KMS-11 (cell line): Measurements from ENCODE around the gene KIF19.
"Not testable (repeated sequence)": the region's sequence is repeated elsewhere in the genome, so short reads cannot be mapped to it uniquely, and the experiment has no call there.

ENCODE experiments used
- H2AFZ ChIP-seq: fragments of 200-600 bp; sonication (generic); 2 replicates; pipeline ENCODE4 v1.6.1; 2016; ENCODE audit warnings: antibody characterized with exemption, mixed run types, low read depth
- H3K27ac ChIP-seq: fragments of 200-600 bp; sonication (generic); 2 replicates; pipeline ENCODE4 v1.6.1; 2016; ENCODE audit warnings: mild to moderate bottlenecking, mixed run types
- H3K27me3 ChIP-seq: fragments of 200-600 bp; sonication (generic); 2 replicates; pipeline ENCODE4 v1.6.1; 2017; ENCODE audit warnings: mild to moderate bottlenecking, low read depth, mixed run types, moderate library complexity; ENCODE audit not compliant: insufficient read depth
- H3K36me3 ChIP-seq: fragments of 200-600 bp; sonication (generic); 2 replicates; pipeline ENCODE4 v1.6.1; 2017; ENCODE audit warnings: mild to moderate bottlenecking, mixed run types; ENCODE audit not compliant: insufficient read depth
- H3K4me1 ChIP-seq: fragments of 200-600 bp; sonication (generic); 2 replicates; pipeline ENCODE4 v1.6.1; 2016; ENCODE audit warnings: mild to moderate bottlenecking, low read depth, mixed run types; ENCODE audit not compliant: poor library complexity, severe bottlenecking
- H3K4me2 ChIP-seq: fragments of 200-600 bp; sonication (generic); 2 replicates; pipeline ENCODE4 v1.7.0; 2016; ENCODE audit warnings: mild to moderate bottlenecking, mixed run types
- H3K4me3 ChIP-seq: fragments of 200-600 bp; sonication (generic); IDR thresholded peaks from 2 replicates; pipeline ENCODE4 v1.6.1; 2017; ENCODE audit warnings: low read depth, low read length, mixed read lengths; ENCODE audit not compliant: insufficient read depth
- H3K79me2 ChIP-seq: fragments of 200-600 bp; sonication (generic); 2 replicates; pipeline ENCODE4 v1.6.1; 2016; ENCODE audit warnings: low read depth, mixed run types; ENCODE audit not compliant: insufficient read depth
- H3K9ac ChIP-seq: fragments of 200-600 bp; sonication (generic); 2 replicates; pipeline ENCODE4 v1.6.1; 2016; ENCODE audit warnings: mild to moderate bottlenecking, mixed run types
- H4K20me1 ChIP-seq: fragments of 200-600 bp; sonication (generic); 2 replicates; pipeline ENCODE4 v1.6.1; 2016; ENCODE audit warnings: mild to moderate bottlenecking, mixed run types; ENCODE audit not compliant: insufficient read depth
- TF ChIP-seq, protein P1 (sequence below): fragments of 200-600 bp; sonication (generic); conservative IDR thresholded peaks from 2 replicates; pipeline ENCODE4 v1.6.1; 2017; ENCODE audit warnings: low read depth, mild to moderate bottlenecking, antibody characterized with exemption, low read length, moderate library complexity, mixed read lengths

KIF19 gene

DNA sequence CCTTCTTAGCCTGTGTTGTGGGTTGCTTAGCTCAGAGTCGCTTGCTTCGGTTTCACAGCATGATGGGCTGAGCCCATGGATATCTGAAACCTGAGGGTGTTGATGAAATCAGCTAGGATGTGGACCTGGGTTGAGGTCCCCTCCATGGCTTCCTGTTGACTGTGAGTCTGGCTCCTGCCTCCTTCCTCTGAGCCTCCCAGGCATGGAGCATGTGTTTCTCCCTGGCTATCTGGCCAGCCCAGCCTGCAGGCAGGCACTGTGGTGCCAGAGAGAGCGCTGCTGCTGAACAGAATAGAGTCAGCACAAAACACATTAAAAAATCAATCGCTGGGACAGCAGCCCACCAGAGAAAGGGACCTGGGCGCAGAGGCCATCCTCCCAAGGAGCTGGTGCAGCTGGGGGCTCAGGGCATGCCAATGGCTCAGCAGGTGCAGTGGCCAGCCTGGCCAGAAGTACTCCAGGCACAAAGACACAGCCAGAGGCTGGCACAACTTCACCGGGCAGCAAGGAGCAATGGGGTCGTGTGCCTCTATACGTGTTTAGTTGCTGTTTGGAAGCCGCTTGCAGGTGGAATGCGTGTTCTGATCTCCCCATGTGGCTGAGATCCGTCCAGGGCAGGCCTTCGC is 77.6 kb downstream of the KIF19 start:
- H3K4me3 ChIP-seq = no peak overlapping the region
- TF ChIP-seq, protein P1, sequence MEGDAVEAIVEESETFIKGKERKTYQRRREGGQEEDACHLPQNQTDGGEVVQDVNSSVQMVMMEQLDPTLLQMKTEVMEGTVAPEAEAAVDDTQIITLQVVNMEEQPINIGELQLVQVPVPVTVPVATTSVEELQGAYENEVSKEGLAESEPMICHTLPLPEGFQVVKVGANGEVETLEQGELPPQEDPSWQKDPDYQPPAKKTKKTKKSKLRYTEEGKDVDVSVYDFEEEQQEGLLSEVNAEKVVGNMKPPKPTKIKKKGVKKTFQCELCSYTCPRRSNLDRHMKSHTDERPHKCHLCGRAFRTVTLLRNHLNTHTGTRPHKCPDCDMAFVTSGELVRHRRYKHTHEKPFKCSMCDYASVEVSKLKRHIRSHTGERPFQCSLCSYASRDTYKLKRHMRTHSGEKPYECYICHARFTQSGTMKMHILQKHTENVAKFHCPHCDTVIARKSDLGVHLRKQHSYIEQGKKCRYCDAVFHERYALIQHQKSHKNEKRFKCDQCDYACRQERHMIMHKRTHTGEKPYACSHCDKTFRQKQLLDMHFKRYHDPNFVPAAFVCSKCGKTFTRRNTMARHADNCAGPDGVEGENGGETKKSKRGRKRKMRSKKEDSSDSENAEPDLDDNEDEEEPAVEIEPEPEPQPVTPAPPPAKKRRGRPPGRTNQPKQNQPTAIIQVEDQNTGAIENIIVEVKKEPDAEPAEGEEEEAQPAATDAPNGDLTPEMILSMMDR = no peak
- H3K9ac ChIP-seq = no peak overlapping the region
- no peak overlapping the region for H3K27ac ChIP-seq
- H3K36me3 ChIP-seq = no peaks in the 10 kb centered on the region
- H3K4me1 ChIP-seq = no peaks in the 10 kb centered on the region
- H3K4me2 ChIP-seq = no peak overlapping the region
- no peak overlapping the region for H2AFZ ChIP-seq
- peaks cover 75% of the 10 kb centered on the region for H3K27me3 ChIP-seq
- no peaks in the 10 kb centered on the region for H3K79me2 ChIP-seq
- H4K20me1 ChIP-seq = no peaks in the 10 kb centered on the region

DNA sequence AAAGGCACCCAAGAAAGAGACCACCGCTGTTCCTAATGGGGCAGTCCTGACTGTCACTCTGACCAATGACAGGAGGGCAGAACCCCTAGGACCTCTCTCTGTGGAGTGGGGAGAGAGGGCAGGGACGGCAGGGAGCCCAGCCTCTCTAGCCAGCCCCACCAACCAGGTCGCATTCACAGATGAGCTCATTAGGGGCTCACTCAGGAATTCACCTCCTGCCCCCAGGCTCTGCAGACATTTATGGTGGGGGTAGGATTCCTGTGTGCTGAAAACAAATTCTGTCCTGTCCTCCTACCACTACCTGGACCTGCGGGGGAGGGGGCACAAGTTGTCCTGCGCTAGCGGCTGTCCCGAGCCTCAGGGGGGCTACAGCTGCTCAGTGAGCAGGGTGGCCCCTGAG is 78.2 kb downstream of the KIF19 start:
- Histone ChIP-seq H3K27ac (no peak overlapping the region), H3K9ac (no peak overlapping the region), H3K79me2 (no peaks in the 10 kb centered on the region), H3K4me3 (no peak overlapping the region), H3K27me3 (peaks cover 74% of the 10 kb centered on the region), H3K36me3 (no peaks in the 10 kb centered on the region), H4K20me1 (no peaks in the 10 kb centered on the region), H2AFZ (no peak overlapping the region), H3K4me2 (no peak overlapping the region), H3K4me1 (no peaks in the 10 kb centered on the region)
- TF ChIP-seq, protein P1 = no peak

- Histone ChIP-seq H3K27ac (no peak overlapping the region), H4K20me1 (no peaks in the 10 kb centered on the region), H3K4me2 (no peak overlapping the region), H3K79me2 (no peaks in the 10 kb centered on the region), H3K27me3 (peaks cover 72% of the 10 kb centered on the region), H3K36me3 (no peaks in the 10 kb centered on the region), H2AFZ (no peak overlapping the region), H3K4me1 (no peaks in the 10 kb centered on the region), H3K4me3 (no peak overlapping the region), H3K9ac (no peak overlapping the region)
- TF ChIP-seq, protein P1 = no peak
These were observed 78.8 kb downstream of the KIF19 start for GRCh38 chr17:74404789-74405188.

DNA sequence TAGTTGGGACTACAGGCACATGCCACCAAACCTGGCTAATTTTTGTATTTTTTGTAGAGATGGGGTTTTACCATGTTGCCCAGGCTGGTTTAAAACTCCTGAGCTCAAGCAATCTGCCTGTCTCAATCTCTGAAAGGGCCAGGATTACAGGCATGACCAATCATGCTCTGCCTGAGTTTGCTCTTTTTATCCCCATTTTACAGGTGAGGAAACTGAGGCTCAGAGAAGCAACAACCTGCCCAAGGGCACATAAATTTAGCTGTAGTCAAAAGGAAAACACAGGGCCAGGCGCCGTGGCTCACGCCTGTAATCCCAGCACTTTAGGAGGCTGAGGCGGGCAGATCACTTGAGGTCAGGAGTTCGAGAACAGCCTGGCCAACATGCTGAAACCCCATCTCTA is 79.3 kb downstream of the KIF19 start:
- not testable (repeated sequence) for H3K36me3 ChIP-seq, H3K4me3 ChIP-seq, H4K20me1 ChIP-seq, H3K4me2 ChIP-seq, H3K4me1 ChIP-seq, H2AFZ ChIP-seq, H3K27ac ChIP-seq, H3K79me2 ChIP-seq, H3K9ac ChIP-seq
- peaks cover 68% of the 10 kb centered on the region; the same call in 1 of the 2 replicates for H3K27me3 ChIP-seq
